ENCODE data around the gene SEC16A.

The SEC16A gene

GRCh38 chr9:136399176-136400037, 83.4 kb downstream of the SEC16A start:
- DNase-seq = peak; percentile 32 to 46

- no peak for DNase-seq
Measured at GRCh38 chr9:136398286-136398685, 84.6 kb downstream of the SEC16A start.

- DNase-seq = no peak
Measured at GRCh38 chr9:136397643-136398042, 85.2 kb downstream of the SEC16A start.

- DNase-seq = no peak
Measured at GRCh38 chr9:136396219-136396515, 86.7 kb downstream of the SEC16A start.

- no peak for DNase-seq
Measured at GRCh38 chr9:136395345-136396218, 87.3 kb downstream of the SEC16A start.

- no peak for DNase-seq
Measured at GRCh38 chr9:136395020-136395340, 87.9 kb downstream of the SEC16A start.

GRCh38 chr9:136394312-136395019, 88.4 kb downstream of the SEC16A start:
- no peak for DNase-seq

- no peak for DNase-seq
Measured at GRCh38 chr9:136393531-136393930, 89.3 kb downstream of the SEC16A start.

- no peak for DNase-seq
Measured at GRCh38 chr9:136392538-136393449, 90.0 kb downstream of the SEC16A start.

GRCh38 chr9:136391737-136392537, 90.9 kb downstream of the SEC16A start:
- no peak for DNase-seq
